ENCODE measurements around the gene DHX57.

- no peak for TF ChIP-seq CTCF (IDR thresholded peaks at IDR 0.05; ENCODE audit: low read depth, low read length, poor library complexity, severe bottlenecking)
- no peak for TF ChIP-seq EZH2phosphoT487 (IDR thresholded peaks at IDR 0.05; ENCODE audit: borderline replicate concordance, low read length)
These were observed 110.2 kb downstream of the DHX57 start for GRCh38 chr2:38765551-38765950.
